ENCODE data around the gene AMIGO2.

- no peak for TF ChIP-seq POLR2A (IDR thresholded peaks at IDR 0.05)
- TF ChIP-seq, protein P1, sequence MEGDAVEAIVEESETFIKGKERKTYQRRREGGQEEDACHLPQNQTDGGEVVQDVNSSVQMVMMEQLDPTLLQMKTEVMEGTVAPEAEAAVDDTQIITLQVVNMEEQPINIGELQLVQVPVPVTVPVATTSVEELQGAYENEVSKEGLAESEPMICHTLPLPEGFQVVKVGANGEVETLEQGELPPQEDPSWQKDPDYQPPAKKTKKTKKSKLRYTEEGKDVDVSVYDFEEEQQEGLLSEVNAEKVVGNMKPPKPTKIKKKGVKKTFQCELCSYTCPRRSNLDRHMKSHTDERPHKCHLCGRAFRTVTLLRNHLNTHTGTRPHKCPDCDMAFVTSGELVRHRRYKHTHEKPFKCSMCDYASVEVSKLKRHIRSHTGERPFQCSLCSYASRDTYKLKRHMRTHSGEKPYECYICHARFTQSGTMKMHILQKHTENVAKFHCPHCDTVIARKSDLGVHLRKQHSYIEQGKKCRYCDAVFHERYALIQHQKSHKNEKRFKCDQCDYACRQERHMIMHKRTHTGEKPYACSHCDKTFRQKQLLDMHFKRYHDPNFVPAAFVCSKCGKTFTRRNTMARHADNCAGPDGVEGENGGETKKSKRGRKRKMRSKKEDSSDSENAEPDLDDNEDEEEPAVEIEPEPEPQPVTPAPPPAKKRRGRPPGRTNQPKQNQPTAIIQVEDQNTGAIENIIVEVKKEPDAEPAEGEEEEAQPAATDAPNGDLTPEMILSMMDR (IDR thresholded peaks at IDR 0.05): no peak
Measured at GRCh38 chr12:47078086-47078395, 1.7 kb downstream of the AMIGO2 start.

Data from body of pancreas (tissue), 4 donors.